HG02588 (cell line): ENCODE data around the gene TOMM6.
"Not testable (repeated sequence)": the region's sequence is repeated elsewhere in the genome, so short reads cannot be mapped to it uniquely, and the experiment has no call there.

Experiments used
- ATAC-seq: cut with Tn5 transposase; IDR thresholded peaks from one replicate; pipeline ENCODE4 v1.9.1; 2021; ENCODE audit warnings: mild to moderate bottlenecking, moderate library complexity; ENCODE audit not compliant: unreplicated experiment

The TOMM6 gene

GRCh38 chr6:41759905-41760579 lies 27.5 kb upstream of the TOMM6 start:
- no peak for ATAC-seq

GRCh38 chr6:41763470-41763869 lies 24.0 kb upstream of the TOMM6 start:
- no peak for ATAC-seq

GRCh38 chr6:41766043-41766664 lies 21.3 kb upstream of the TOMM6 start:
- not testable (repeated sequence) for ATAC-seq

- no peak for ATAC-seq
Measured at GRCh38 chr6:41767112-41767833, 20.2 kb upstream of the TOMM6 start.

- no peak for ATAC-seq
Measured at GRCh38 chr6:41768545-41769308, 18.8 kb upstream of the TOMM6 start.

GRCh38 chr6:41769376-41769775 lies 18.1 kb upstream of the TOMM6 start:
- ATAC-seq: no peak

- ATAC-seq: no peak
Measured at GRCh38 chr6:41770381-41771057, 17.0 kb upstream of the TOMM6 start.

- ATAC-seq: no peak
Measured at GRCh38 chr6:41771058-41771983, 16.2 kb upstream of the TOMM6 start.

GRCh38 chr6:41774841-41775240 lies 12.7 kb upstream of the TOMM6 start:
- ATAC-seq: no peak

- ATAC-seq: no peak
Measured at GRCh38 chr6:41775293-41775882, 12.1 kb upstream of the TOMM6 start.

- no peak for ATAC-seq
Measured at GRCh38 chr6:41777551-41778285, 9.8 kb upstream of the TOMM6 start.

GRCh38 chr6:41778895-41779294 lies 8.6 kb upstream of the TOMM6 start:
- no peak for ATAC-seq

- no peak for ATAC-seq
Measured at GRCh38 chr6:41779336-41779735, 8.2 kb upstream of the TOMM6 start.

- ATAC-seq: peak; percentile 94
Measured at GRCh38 chr6:41779788-41780550, 7.5 kb upstream of the TOMM6 start, which contains the start of gene FRS3. TSS of gene FRS3 (minus strand) at chr6:41779900. CDS start at chr6:41776987, 2,913 bp downstream.

- ATAC-seq: no peak
Measured at GRCh38 chr6:41780551-41781365, 6.7 kb upstream of the TOMM6 start, which contains the start of gene PRICKLE4. TSS of gene PRICKLE4 (plus strand) at chr6:41780782. CDS start at chr6:41783474, 2,692 bp downstream.

- ATAC-seq: no peak
Measured at GRCh38 chr6:41781366-41781730, 6.1 kb upstream of the TOMM6 start.
